ENCODE measurements around the gene CDC42.

Gene CDC42

GRCh38 chr1:22119626-22120468, 67.3 kb downstream of the CDC42 start:
- Histone ChIP-seq H3K9me3 (ENCODE audit: severe bottlenecking) (no peaks in the 10 kb centered on the region), H3K4me3 (ENCODE audit: low read depth, low read length) (no peak overlapping the region), H3K36me3 (no peaks in the 10 kb centered on the region), H3K27me3 (ENCODE audit: insufficient read depth, low read depth, severe bottlenecking) (no peaks in the 10 kb centered on the region), H3K27ac (no peak overlapping the region)
- no peak for DNase-seq
- no peak for TF ChIP-seq CTCF (IDR thresholded peaks at IDR 0.05; ENCODE audit: low read depth, low read length)

GRCh38 chr1:22120469-22120790, 67.9 kb downstream of the CDC42 start:
- DNase-seq = no peak
- no peaks in the 10 kb centered on the region for H3K9me3 ChIP-seq (ENCODE audit: severe bottlenecking)
- no peak for TF ChIP-seq CTCF (IDR thresholded peaks at IDR 0.05; ENCODE audit: low read depth, low read length)
- H3K4me3 ChIP-seq (ENCODE audit: low read depth, low read length) = no peak overlapping the region
- no peak overlapping the region for H3K27ac ChIP-seq
- no peaks in the 10 kb centered on the region for H3K36me3 ChIP-seq
- H3K27me3 ChIP-seq (ENCODE audit: insufficient read depth, low read depth, severe bottlenecking) = no peaks in the 10 kb centered on the region

- Histone ChIP-seq H3K9me3 (ENCODE audit: severe bottlenecking) (no peaks in the 10 kb centered on the region), H3K27ac (no peak overlapping the region), H3K36me3 (no peaks in the 10 kb centered on the region), H3K4me3 (ENCODE audit: low read depth, low read length) (no peak overlapping the region), H3K27me3 (ENCODE audit: insufficient read depth, low read depth, severe bottlenecking) (no peaks in the 10 kb centered on the region)
- TF ChIP-seq CTCF (IDR thresholded peaks at IDR 0.05; ENCODE audit: low read depth, low read length) = no peak
- DNase-seq = no peak
Measured at GRCh38 chr1:22121421-22121911, 69.0 kb downstream of the CDC42 start.

GRCh38 chr1:22122273-22123070, 70.0 kb downstream of the CDC42 start:
- no peaks in the 10 kb centered on the region for H3K36me3 ChIP-seq
- H3K4me3 ChIP-seq (ENCODE audit: low read depth, low read length) = no peak overlapping the region
- H3K27ac ChIP-seq = no peak overlapping the region
- H3K9me3 ChIP-seq (ENCODE audit: severe bottlenecking) = no peaks in the 10 kb centered on the region
- no peaks in the 10 kb centered on the region for H3K27me3 ChIP-seq (ENCODE audit: insufficient read depth, low read depth, severe bottlenecking)
- no peak for DNase-seq
- TF ChIP-seq CTCF (IDR thresholded peaks at IDR 0.05; ENCODE audit: low read depth, low read length) = no peak

GRCh38 chr1:22123071-22123390, 70.5 kb downstream of the CDC42 start:
- DNase-seq = no peak

More at GRCh38 chr1:22123071-22123390, 70.5 kb downstream of the CDC42 start:
- TF ChIP-seq CTCF (IDR thresholded peaks at IDR 0.05; ENCODE audit: low read depth, low read length) = no peak
- H3K36me3 ChIP-seq = no peaks in the 10 kb centered on the region
- no peaks in the 10 kb centered on the region for H3K27me3 ChIP-seq (ENCODE audit: insufficient read depth, low read depth, severe bottlenecking)
- no peak overlapping the region for H3K4me3 ChIP-seq (ENCODE audit: low read depth, low read length)
- H3K9me3 ChIP-seq (ENCODE audit: severe bottlenecking) = no peaks in the 10 kb centered on the region
- H3K27ac ChIP-seq = no peak overlapping the region
